GM23248 (cell line): ENCODE results near the gene NOTUM.

Experiments used
- EZH2 ChIP-seq: fragments of 200-600 bp; sonication (generic); IDR thresholded peaks from 2 replicates; pipeline ENCODE4 v1.6.1; 2018; ENCODE audit warnings: antibody characterized with exemption, mild to moderate bottlenecking; ENCODE audit not compliant: insufficient read depth, poor library complexity, severe bottlenecking
- EZH2phosphoT487 ChIP-seq: fragments of 200-600 bp; sonication (generic); IDR thresholded peaks from 2 replicates; pipeline ENCODE4 v1.6.1; 2018; ENCODE audit warnings: antibody characterized with exemption, moderate library complexity, mild to moderate bottlenecking, low read depth; ENCODE audit not compliant: insufficient read depth

GRCh38 chr17:82006468-82007227 is 45.7 kb upstream of the NOTUM start:
- TF ChIP-seq EZH2 (no peak), EZH2phosphoT487 (no peak)
